Measurements from ENCODE around the gene FSIP1.

Gene FSIP1

DNA sequence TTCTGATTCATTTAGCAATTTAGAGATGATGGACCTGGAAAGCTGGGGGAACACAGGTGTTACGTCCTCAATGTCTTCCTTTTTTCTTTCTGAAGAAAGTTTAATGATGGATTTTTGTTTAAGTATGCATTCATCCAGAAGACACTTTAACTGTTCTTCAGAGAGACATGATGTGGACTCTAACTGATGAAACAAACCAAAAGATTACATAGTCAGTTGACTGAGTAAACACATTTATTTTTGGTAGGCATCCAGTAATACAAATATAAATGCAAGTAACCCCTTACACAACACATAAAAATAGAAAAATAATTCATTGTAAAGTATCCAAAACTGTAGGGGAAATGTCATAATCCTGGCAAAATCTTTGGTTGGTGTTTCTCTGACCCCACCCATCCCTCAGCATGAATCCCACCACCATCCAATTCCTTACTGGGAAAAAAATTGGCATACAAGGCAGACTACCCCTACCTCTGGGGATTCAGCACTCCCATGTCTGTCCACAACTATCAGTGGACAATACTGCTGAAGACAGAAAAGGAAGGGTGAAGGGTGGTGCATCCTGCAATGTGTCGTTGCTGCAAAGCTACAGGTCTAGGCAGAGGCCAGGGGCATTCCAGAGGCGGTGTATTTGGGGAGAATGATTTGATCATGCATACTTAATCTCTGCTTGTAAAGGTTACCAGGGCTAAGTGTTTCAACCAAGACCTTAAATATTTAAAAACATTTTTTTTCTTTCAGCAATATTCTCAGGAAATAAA, 164.4 kb downstream of the FSIP1 start:
- DNase-seq (ENCODE audit: low read depth), result no peak

DNA sequence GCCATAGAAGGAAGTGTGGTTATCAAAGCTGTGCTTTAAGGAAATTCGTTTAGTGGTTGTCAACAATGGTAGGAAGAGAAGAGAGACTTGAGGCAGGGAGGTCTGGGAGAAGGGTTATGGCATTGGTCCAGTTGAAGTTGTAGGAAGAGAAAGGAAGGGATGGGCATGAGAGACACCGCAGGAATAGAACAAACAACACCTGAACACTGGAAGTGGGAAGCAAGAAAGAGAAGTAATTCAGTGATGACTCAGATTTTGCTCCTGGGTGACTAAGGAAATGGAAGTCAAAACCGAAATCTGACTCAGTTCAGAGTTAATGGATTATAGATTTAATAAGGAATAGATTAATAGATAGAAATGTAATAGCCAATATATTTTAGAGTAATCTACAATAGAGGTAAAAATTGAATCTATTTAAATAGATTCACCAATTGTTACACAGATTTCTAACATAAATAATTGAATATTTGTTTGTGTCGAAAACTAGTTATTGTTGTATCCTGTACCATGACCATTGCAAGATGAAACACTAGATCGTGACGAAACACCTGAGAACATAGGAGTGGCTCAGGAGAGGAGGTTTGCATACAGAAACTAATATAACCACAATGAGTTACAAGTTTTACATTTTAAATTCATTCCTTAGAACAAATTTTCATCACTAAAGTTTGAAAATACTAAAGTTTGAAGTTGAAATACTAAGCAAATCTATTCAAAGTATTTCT, 165.7 kb downstream of the FSIP1 start:
- no peak for DNase-seq (ENCODE audit: low read depth)

DNA sequence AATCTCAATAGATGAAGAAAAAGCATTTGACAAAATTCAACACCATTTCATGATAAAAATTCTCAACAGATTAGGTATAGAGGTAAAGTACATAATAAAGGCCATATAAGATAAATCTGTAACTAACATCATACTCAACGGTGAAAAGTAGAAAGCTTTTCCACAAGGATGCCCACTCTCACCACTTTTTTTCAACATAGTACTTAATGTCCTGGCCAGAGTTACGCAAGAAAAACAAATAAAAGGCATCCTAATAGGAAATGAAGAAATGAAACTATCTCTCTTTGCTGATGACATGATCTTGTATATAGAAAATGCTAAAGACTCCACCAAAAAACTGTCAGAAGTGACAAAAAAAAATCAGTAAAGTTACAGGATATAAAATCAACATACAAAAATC, 168.8 kb downstream of the FSIP1 start:
- DNase-seq (ENCODE audit: low read depth), result no peak

DNA sequence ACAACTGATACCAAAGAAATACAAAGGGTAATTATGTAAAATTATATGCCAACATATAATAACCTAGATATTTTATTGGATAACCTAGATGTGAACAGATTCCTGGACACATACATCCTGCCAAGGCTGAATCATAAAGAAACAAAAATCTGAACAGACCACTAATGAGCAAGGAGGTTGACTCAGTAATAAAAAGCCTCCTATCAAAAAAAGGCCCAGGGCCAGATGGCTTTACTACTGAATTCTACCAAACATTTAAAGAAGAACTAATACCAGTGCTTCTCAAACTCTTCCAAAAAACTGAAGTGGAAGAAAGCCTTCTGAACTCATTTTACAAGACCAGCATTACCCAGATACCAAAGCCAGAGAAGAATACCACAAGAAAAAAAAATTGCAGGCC, 169.4 kb downstream of the FSIP1 start:
- DNase-seq (ENCODE audit: low read depth), result no peak

DNA sequence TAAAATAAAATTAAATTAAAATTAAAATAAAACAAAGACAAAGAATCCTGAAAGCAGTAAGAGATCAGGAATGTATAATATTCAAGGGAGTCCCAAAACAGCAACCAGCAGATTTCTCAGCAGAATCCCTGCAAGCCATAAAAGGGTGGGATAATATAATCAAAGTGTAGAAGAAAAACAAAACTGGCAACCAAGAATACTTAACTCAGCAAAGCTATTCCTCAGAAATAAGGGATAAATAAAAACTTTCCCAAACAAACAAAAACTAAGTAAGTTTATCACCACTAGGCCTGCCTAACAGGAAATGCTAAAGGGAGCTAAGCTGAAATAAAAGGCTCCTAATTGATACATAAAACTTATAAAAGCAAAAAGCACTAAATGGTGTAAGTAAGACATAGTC, 172.0 kb downstream of the FSIP1 start:
- DNase-seq (ENCODE audit: low read depth), result no peak

DNA sequence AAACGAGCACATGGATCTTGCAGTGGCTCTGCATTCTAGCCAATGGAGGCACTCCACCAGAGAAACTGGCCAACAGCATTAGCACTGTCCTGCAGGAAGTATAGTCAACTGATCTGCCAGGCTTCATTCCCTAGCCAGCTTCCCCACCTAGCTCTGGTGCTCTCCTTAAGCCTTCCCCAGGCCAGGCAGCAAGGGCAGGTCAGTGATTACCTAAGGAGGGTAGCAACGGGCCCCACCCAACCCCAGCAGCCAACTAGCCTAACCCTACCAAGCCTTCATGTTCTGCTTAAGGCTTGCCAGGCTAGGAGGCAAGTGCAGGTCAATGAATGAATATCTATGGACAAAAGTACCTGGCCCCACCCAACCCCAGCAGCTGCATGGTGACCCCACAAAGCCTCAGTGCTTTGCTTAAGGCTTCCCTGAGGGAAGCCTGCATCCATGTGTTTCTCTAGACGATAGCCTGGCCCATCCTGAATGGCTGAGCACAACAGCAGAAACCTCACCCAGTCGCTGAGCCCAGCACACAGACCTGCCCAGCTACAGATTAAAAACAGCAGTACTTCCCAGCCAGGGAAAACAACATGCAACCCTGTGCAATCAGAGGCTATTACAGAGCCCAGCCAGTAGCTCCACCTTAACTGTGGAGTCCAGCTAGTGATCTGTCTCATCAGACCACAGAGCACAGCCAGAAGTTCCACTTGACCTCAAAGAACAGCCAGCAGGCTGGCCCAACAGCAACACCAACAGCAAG, 173.3 kb downstream of the FSIP1 start:
- DNase-seq (ENCODE audit: low read depth), result no peak

DNA sequence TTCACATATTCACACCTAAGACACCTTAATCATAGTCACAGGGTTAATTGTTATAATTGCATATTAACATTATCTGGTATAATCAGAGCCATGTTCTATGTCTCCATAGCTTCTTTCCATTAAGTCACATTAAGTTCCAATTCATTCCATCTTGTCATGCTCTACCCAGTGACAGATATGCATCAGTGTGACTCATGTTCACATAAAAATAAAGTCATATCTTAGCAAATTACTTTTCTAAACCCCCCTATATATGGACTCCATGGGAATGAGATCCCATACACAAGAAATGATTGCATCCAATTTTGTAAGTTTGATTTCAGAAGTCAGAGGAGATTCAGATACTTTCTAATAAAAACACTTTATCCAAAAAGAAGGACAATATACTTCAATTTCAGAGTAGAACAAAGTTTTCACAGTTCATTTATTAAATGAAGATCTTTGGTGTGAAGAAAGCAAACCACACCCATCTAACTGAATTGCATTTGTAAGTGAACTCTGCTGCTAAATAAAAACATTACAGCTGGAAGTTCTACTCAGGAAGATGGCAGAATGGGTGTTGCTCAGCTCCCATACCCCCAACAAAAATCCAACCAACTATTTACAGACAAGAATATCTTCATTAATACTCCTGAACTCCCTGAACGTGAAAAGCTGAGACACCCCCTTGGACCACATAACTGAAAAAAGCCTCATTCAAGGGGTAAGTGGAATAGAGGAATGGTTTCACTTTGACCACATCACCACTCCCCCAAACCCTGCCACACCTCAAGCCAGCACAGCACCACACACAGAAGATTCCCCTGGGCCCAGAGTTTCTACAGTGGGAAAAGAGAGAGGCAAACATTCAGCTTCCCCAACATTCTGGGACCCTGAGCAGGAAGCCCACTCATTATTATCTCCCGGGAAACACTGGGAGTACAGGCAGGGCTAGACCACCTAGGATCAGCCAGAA, 174.2 kb downstream of the FSIP1 start:
- no peak for DNase-seq (ENCODE audit: low read depth)

DNA sequence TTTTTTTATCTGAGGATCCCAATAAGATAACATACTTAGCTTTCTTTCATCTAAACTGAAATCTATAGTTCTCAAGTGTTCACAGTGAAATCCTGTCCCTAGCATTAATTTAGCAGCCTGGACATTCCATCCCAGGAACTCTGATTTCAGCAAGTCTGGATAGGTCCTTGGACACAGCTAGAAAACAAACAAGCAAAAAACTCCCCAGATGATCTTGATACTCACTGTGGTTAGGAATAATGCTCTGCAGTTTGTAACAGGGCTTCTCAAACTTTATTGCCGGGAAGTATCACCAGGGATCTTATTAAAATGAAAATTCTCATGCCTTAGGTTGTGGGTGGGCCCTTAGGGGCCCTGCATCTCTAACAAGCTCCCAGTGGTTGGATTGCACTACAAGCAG, 177.5 kb downstream of the FSIP1 start:
- no peak for DNase-seq (ENCODE audit: low read depth)

DNA sequence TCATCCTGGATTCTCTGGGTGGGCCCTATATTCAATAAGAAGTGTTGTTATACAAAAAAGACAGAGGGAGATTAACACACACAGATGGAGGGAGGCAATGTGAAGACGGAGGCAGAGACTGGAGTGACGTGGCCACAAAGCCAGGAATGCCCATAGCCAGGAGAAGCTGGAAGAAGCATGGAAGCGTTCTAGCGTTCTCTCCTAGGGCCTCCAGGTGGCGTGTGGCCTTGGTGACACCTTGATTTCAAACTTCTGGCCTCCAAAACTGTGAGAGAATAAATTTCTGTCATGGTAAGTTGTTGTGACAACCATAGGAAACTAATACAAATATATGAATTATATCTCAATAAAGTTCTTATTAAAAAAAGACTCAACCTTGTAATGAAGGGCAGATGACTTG, 180.5 kb downstream of the FSIP1 start:
- no peak for DNase-seq (ENCODE audit: low read depth)

DNA sequence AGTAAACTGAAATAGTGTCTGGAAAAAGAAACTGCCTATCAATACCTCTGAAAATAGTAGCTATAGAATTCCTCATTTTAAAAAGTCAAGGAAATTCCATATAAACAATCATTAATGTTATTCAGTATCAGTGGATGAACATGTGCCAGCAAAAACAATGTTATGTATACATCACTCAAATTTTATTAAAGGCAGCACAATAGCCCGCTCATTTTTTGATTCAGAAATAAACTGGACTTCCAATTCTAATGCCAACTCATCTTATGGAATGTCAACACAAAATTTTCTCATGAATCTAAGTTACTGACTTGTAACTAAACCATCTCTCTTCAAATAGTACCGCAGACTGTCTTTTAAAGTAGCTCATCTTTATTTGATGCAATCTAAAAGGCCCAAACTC, 182.8 kb downstream of the FSIP1 start:
- DNase-seq (ENCODE audit: low read depth), result no peak

DNA sequence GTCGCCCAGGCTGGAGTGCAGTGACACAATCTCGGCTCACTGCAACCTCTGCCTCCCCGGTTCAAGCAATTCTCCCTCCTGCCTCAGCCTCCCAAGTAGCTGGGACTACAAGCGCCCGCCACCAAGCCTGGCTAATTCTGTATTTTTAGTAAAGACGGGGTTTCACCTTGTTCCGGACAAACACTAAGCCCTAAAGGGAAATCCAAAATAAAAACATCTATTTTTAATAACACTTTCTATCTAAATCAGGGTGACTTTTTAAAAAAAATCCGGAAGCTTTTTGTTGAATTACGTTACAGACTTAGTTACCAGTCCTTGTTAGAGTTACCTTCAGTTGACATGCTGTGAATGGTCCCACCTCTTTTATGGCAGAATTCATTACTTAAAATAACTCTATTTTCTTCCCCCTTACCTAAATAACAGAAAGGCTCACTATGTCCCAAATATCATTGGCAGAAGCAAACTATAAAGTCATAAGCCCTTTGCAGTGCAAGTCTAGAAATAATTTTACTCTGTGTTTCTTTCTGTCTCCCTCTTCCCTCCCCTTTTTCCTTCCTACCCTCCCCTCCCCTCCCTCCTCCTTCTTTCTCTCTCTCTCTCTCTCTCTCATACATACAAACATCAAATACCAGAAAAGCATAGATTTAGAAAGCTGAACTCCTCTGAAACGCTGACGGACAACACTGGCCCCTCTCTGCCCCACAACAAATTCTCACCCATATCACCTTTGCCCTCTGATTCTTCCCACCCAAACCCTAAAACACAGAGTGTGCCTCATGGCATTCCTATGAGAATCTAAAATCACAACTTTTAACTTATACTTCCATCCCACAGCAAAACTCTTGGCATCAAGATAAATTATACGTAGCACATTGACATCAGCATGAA, 183.4 kb downstream of the FSIP1 start:
- peak; percentile 56 for DNase-seq (ENCODE audit: low read depth)

DNA sequence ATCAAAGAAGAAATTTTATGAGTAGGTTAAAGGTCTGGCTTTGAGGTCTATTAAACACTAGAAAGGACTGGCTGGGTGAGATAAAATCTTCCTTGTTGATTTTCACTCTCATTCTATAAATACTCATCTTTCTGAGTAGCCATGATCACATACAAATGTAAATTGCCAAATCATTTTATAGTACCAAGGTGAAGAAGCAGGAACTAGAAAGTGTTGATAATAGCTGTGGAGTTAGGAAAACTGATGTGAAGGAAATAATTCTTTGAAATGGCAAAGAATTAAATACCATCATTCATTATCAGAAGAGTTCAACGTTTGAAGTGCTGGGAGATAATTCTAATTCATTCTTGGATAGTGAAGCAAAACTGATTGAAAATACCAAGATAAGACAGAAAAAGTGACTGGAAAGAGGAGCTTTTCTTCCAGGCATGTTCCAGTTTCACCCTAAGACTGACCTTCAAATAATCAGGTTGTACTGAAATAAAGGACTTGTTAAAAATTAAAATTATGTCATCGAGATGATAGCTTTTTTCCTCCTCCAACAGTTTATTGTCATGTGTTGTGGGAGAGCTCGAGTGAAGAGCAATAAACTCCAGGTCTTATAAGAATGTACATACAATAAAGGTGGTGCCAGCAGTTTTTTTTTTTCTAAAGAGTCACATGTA, 184.3 kb downstream of the FSIP1 start:
- DNase-seq (ENCODE audit: low read depth), result peak; percentile 66

DNA sequence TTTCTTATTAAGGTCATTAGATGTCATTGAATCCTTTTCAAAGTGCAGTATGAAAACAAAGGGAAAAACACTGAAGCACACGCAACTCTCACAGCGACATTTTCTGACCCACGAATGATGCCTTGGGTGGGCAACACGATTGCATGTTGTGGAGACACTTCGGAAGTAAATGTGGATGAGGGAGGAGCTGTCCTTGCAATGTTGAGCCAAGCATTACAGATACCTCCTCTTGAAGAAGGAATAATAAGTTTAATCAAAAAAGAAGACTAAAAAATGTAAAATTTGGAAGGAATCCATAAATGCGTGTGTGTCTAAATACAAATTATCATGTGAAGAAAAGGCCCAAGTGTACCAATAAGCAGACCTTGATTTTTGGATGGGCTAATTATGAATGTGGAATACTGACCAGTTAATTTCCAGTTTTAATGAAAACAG, 184.9 kb downstream of the FSIP1 start:
- DNase-seq (ENCODE audit: low read depth), result peak; percentile 85

DNA sequence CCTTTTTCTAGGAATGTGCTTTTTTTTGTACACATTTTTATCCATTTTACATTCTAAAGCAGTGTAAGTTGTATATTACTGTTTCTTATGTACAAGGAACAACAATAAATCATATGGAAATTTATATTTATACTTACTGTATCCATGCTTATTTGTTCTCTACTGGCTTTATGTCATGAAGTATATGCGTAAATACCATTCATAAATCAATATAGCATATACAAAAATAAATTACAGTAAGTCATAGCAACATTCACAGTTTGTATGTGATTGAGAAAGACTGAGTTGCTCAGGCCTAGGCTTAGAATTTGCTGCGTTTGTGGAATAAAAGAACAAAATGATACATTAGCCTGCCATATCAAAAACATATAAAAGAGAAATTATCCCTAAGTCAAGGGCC, 185.3 kb downstream of the FSIP1 start:
- no peak for DNase-seq (ENCODE audit: low read depth)

DNA sequence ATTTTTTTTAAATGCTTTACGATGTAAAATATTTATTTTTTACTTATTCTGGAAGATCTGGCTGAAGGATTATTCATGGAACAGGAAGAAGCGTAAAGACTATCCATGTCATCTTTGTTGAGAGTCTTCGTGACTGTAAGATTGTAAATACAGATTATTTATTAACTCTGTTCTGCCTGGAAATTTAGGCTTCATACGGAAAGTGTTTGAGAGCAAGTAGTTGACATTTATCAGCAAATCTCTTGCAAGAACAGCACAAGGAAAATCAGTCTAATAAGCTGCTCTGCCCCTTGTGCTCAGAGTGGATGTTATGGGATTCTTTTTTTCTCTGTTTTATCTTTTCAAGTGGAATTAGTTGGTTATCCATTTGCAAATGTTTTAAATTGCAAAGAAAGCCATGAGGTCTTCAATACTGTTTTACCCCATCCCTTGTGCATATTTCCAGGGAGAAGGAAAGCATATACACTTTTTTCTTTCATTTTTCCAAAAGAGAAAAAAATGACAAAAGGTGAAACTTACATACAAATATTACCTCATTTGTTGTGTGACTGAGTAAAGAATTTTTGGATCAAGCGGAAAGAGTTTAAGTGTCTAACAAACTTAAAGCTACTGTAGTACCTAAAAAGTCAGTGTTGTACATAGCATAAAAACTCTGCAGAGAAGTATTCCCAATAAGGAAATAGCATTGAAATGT, 186.1 kb downstream of the FSIP1 start:
- peak; percentile 64 for DNase-seq (ENCODE audit: low read depth)

DNA sequence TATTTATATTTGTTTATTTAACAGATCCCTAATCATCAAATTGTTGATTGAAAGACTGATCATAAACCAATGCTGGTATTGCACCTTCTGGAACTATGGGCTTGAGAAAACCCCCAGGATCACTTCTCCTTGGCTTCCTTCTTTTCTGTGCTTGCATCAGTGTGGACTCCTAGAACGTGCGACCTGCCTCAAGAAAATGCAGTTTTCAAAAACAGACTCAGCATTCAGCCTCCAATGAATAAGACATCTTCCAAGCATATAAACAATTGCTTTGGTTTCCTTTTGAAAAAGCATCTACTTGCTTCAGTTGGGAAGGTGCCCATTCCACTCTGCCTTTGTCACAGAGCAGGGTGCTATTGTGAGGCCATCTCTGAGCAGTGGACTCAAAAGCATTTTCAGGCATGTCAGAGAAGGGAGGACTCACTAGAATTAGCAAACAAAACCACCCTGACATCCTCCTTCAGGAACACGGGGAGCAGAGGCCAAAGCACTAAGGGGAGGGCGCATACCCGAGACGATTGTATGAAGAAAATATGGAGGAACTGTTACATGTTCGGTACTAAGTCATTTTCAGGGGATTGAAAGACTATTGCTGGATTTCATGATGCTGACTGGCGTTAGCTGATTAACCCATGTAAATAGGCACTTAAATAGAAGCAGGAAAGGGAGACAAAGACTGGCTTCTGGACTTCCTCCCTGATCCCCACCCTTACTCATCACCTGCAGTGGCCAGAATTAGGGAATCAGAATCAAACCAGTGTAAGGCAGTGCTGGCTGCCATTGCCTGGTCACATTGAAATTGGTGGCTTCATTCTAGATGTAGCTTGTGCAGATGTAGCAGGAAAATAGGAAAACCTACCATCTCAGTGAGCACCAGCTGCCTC, 187.1 kb downstream of the FSIP1 start:
- DNase-seq (ENCODE audit: low read depth), result peak; percentile 68

DNA sequence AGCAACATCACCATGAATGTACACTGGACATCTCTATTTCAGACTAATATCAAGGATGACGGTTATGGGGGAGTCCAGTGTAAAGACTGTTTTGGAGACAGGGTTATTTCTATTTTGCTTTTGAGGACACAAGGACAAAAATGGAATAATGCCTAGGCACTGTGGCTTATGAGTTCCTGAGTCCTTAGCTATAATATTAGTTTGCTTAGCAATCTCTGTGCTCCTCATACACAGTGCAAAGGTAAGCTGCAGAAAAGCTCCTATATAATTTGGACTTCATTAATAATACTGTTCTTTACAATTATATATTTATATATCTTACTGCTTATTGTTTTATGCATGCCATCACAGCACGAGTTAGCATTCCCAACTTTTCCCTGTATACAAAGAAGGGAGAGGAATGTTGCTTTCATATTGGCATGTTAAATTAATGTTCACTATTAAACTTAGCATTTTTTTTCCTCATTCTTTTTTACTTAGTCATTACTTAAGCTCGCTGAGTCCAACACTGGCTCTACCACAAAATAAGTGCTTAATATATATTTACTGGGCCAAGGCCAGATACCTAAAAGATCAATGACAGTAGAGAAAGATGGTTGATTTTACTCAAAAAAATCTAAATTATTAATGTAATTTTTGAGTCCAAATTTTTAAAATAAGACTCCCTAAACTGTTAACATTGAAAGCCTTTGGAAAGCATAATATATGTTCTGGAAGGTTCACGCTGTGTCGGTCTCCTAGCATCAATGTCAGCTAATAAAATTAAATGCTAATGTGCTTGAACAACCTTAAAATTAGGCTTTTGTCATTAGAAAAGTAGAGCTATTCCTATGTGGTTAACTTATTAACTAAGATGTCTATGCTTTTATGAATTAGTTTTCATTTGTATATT, 187.9 kb downstream of the FSIP1 start:
- DNase-seq (ENCODE audit: low read depth), result no peak

All from GM04504 (cell line).